HL-60 (cell line): ENCODE data around the gene FAM180B.

ENCODE experiments used
- CTCF ChIP-seq: IDR thresholded peaks from one replicate; pipeline ENCODE4 v1.5.1; 2011; ENCODE audit warnings: low read length, control low read depth, inconsistent platforms; ENCODE audit not compliant: insufficient read depth
- POLR2AphosphoS5 ChIP-seq: IDR thresholded peaks from 2 replicates; pipeline ENCODE4 v1.6.1; 2012; ENCODE audit warnings: low read depth
- REST ChIP-seq: IDR thresholded peaks from 2 replicates; pipeline ENCODE4 v1.6.1; 2012; ENCODE audit warnings: low read depth; ENCODE audit not compliant: insufficient replicate concordance
- SPI1 ChIP-seq: IDR thresholded peaks from 2 replicates; pipeline ENCODE4 v1.6.1; 2012; ENCODE audit warnings: low read depth, mild to moderate bottlenecking, borderline replicate concordance

- TF ChIP-seq CTCF (no peak), POLR2AphosphoS5 (no peak), SPI1 (no peak), REST (no peak)
Measured at GRCh38 chr11:47589977-47590861, 3.7 kb downstream of the FAM180B start.
